HepG2 (cell line): Measurements from ENCODE around the gene C11orf58. TPM values are rescaled to one million over a fixed set of nuclear protein-coding genes. Genes with fewer than 3 reads are reported as not detected.

Source experiments
- ATAD3A ChIP-seq: sonication (generic); formaldehyde crosslinking; IDR thresholded peaks from 2 replicates; pipeline ENCODE4 v1.4.0; 2020; ENCODE audit warnings: missing genetic modification reagents
- CCAR2 ChIP-seq: fragments of 200-400 bp; formaldehyde crosslinking; optimal IDR thresholded peaks from 2 replicates; pipeline ENCODE3; 2018; ENCODE audit warnings: low read depth, mild to moderate bottlenecking, low read length, moderate library complexity
- HNF4G ChIP-seq, 2 experiments: sonication (generic) in 1 of 2; formaldehyde crosslinking in 1 of 2; IDR thresholded peaks; 2 replicates each; pipeline versions ENCODE4 v1.4.0 to v1.6.1; 2011 to 2020; ENCODE audit warnings: borderline replicate concordance in 2 of 2, low read depth in 2 of 2, mild to moderate bottlenecking in 2 of 2, low read length in 1 of 2, missing genetic modification reagents in 1 of 2, moderate library complexity in 1 of 2
- NFE2 ChIP-seq: sonication (generic); formaldehyde crosslinking; IDR thresholded peaks from 2 replicates; pipeline ENCODE4 v1.4.0; 2020; ENCODE audit warnings: missing genetic modification reagents
- PTBP1 ChIP-seq: fragments of 200-400 bp; formaldehyde crosslinking; IDR thresholded peaks from 2 replicates; pipeline ENCODE4 v1.6.1; 2018; ENCODE audit warnings: low read length, low read depth; ENCODE audit not compliant: poor library complexity, severe bottlenecking
- RNF2 ChIP-seq: fragments of 450-650 bp; conservative IDR thresholded peaks from 2 replicates; pipeline ENCODE4 v1.6.1; 2016; ENCODE audit warnings: low read depth
- ZBTB1 ChIP-seq: sonication (generic); formaldehyde crosslinking; IDR thresholded peaks from 2 replicates; pipeline ENCODE4 v1.4.0; 2020; ENCODE audit warnings: missing genetic modification reagents, borderline replicate concordance
- ZEB1 ChIP-seq: IDR thresholded peaks from 2 replicates; pipeline ENCODE4 v1.6.1; 2012; ENCODE audit warnings: mild to moderate bottlenecking, low read depth, inconsistent platforms; ENCODE audit not compliant: insufficient replicate concordance
- ZFY ChIP-seq: sonication (generic); formaldehyde crosslinking; IDR thresholded peaks from 2 replicates; pipeline ENCODE4 v1.4.0; 2020; ENCODE audit warnings: missing genetic modification reagents
- ZFYVE20 ChIP-seq: sonication (generic); formaldehyde crosslinking; IDR thresholded peaks from 2 replicates; pipeline ENCODE4 v1.8.0; 2023; ENCODE audit warnings: low read depth, mild to moderate bottlenecking, moderate library complexity, missing genetic modification reagents, borderline replicate concordance
- ZNF10 ChIP-seq: sonication (generic); formaldehyde crosslinking; IDR thresholded peaks from 2 replicates; pipeline ENCODE4 v1.4.0; 2020; ENCODE audit warnings: mild to moderate bottlenecking, low read depth, missing genetic modification reagents, borderline replicate concordance
- ZNF329 ChIP-seq: sonication (generic); formaldehyde crosslinking; IDR thresholded peaks from 2 replicates; pipeline ENCODE4 v1.9.0; 2021; ENCODE audit warnings: low read depth, mild to moderate bottlenecking, missing genetic modification reagents
- ZNF34 ChIP-seq: sonication (generic); formaldehyde crosslinking; IDR thresholded peaks from 2 replicates; pipeline ENCODE4 v1.4.0; 2020; ENCODE audit warnings: mild to moderate bottlenecking, missing genetic modification reagents, borderline replicate concordance
- ZNF501 ChIP-seq: sonication (generic); formaldehyde crosslinking; IDR thresholded peaks from 2 replicates; pipeline ENCODE4 v1.5.1; 2020; ENCODE audit warnings: mild to moderate bottlenecking, moderate library complexity, missing genetic modification reagents
- ZNF598 ChIP-seq: sonication (generic); formaldehyde crosslinking; IDR thresholded peaks from 2 replicates; pipeline ENCODE4 v1.5.1; 2020; ENCODE audit warnings: mild to moderate bottlenecking, missing genetic modification reagents, borderline replicate concordance
- ZNF788 ChIP-seq: sonication (generic); formaldehyde crosslinking; IDR thresholded peaks from 2 replicates; pipeline ENCODE4 v1.5.0; 2020; ENCODE audit warnings: mild to moderate bottlenecking, missing genetic modification reagents, borderline replicate concordance
- ZNF839 ChIP-seq: sonication (generic); formaldehyde crosslinking; IDR thresholded peaks from 2 replicates; pipeline ENCODE4 v1.4.0; 2020; ENCODE audit warnings: missing genetic modification reagents, mild to moderate bottlenecking, borderline replicate concordance
- polyA plus RNA-seq, 8 experiments: library from polyadenylated mRNA; depleted of rRNA in 3 of 8; stranded (reverse) in 7 of 8; unstranded in 1 of 8; fragments of >200 nt; fragmentation: Illumina TruSeq in 4 of 8; extraction: Trizol in 4 of 8; gene quantifications; 2 replicates each; pipeline versions ENCODE4 v1.2.1 to v1.2.3, GENCODE V29; 2011 to 2016; ENCODE audit warnings: low read depth in 4 of 8, missing spikeins in 1 of 8, mixed read lengths in 1 of 8; ENCODE audit not compliant: insufficient read depth in 1 of 8
- total RNA-seq, 5 experiments: library from RNA; depleted of rRNA; stranded (reverse); fragments of >200 nt; fragmentation: Illumina TruSeq; extraction: Trizol; gene quantifications; 2 replicates each; pipeline ENCODE4 v1.2.3, GENCODE V29; 2016; ENCODE audit warnings: low read depth in 1 of 5
- TF ChIP-seq, protein P1 (sequence below): sonication (generic); formaldehyde crosslinking; IDR thresholded peaks from 2 replicates; pipeline ENCODE4 v1.5.0; 2020; ENCODE audit warnings: mild to moderate bottlenecking, missing genetic modification reagents
- TF ChIP-seq, protein P2 (sequence below): sonication (generic); formaldehyde crosslinking; IDR thresholded peaks from 2 replicates; pipeline ENCODE4 v1.5.1; 2020; ENCODE audit warnings: mild to moderate bottlenecking, moderate library complexity, missing genetic modification reagents
- TF ChIP-seq, protein P3 (sequence below): sonication (generic); formaldehyde crosslinking; IDR thresholded peaks from 2 replicates; pipeline ENCODE4 v1.8.0; 2022; ENCODE audit warnings: mild to moderate bottlenecking, missing genetic modification reagents, moderate library complexity
- TF ChIP-seq, protein P4 (sequence below): sonication (generic); formaldehyde crosslinking; IDR thresholded peaks from 2 replicates; pipeline ENCODE4 v1.4.0; 2020; ENCODE audit warnings: missing genetic modification reagents, borderline replicate concordance

Gene C11orf58
- total and polyA plus RNA-seq, 2 of the 13 experiments (the other 11 are each of a cell fraction or from before 2014, with no cell fraction given): 83.8 to 167 TPM

DNA sequence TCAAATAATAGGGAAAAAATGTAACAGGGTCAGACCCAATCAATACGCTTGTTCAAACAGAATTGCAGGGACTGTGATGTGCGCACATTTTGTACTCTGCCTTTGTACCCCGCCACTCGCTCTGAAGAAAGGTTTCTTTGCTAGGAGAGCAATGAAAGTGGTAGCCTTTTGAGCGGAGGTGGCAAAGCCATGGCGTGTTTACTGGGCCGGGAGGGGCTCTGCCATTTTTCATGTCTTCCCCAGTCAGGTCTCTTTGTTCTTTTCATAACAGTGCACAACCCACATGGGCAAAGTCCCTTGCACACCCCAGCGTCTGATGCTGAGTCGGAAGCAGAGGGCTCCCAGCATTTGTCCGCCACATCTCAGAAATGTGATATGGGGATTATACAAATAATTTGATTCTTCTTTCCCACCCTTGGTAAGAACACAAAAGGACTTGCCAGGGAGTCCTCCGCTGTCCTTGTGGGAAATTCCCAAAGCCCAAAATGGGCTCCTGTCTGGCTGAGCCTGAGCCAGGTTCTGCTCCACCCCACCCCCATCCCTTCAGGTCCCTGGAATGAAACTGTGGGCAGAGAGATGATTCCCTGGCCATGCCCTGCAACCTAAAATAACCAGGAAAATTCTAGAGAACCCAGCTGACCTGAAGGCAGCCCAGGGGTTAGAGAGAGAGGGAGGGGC, 36.6 kb downstream of the C11orf58 start (continued):
- no peak for TF ChIP-seq RNF2
- TF ChIP-seq HNF4G (IDR thresholded peaks at IDR 0.05; ENCODE audit: borderline replicate concordance, low read depth, low read length): peak; percentile 59
- TF ChIP-seq HNF4G (CRISPR knock-in tag; IDR thresholded peaks at IDR 0.05; ENCODE audit: borderline replicate concordance, low read depth): no peak
- TF ChIP-seq, protein P1, sequence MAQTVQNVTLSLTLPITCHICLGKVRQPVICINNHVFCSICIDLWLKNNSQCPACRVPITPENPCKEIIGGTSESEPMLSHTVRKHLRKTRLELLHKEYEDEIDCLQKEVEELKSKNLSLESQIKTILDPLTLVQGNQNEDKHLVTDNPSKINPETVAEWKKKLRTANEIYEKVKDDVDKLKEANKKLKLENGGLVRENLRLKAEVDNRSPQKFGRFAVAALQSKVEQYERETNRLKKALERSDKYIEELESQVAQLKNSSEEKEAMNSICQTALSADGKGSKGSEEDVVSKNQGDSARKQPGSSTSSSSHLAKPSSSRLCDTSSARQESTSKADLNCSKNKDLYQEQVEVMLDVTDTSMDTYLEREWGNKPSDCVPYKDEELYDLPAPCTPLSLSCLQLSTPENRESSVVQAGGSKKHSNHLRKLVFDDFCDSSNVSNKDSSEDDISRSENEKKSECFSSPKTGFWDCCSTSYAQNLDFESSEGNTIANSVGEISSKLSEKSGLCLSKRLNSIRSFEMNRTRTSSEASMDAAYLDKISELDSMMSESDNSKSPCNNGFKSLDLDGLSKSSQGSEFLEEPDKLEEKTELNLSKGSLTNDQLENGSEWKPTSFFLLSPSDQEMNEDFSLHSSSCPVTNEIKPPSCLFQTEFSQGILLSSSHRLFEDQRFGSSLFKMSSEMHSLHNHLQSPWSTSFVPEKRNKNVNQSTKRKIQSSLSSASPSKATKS (CRISPR knock-in tag): no peak
- no peak for TF ChIP-seq ZNF501 (CRISPR knock-in tag)
- TF ChIP-seq, protein P2, sequence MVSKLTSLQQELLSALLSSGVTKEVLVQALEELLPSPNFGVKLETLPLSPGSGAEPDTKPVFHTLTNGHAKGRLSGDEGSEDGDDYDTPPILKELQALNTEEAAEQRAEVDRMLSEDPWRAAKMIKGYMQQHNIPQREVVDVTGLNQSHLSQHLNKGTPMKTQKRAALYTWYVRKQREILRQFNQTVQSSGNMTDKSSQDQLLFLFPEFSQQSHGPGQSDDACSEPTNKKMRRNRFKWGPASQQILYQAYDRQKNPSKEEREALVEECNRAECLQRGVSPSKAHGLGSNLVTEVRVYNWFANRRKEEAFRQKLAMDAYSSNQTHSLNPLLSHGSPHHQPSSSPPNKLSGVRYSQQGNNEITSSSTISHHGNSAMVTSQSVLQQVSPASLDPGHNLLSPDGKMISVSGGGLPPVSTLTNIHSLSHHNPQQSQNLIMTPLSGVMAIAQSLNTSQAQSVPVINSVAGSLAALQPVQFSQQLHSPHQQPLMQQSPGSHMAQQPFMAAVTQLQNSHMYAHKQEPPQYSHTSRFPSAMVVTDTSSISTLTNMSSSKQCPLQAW: no peak
- no peak for TF ChIP-seq PTBP1
- TF ChIP-seq ZNF10 (CRISPR knock-in tag): no peak
- TF ChIP-seq, protein P3, sequence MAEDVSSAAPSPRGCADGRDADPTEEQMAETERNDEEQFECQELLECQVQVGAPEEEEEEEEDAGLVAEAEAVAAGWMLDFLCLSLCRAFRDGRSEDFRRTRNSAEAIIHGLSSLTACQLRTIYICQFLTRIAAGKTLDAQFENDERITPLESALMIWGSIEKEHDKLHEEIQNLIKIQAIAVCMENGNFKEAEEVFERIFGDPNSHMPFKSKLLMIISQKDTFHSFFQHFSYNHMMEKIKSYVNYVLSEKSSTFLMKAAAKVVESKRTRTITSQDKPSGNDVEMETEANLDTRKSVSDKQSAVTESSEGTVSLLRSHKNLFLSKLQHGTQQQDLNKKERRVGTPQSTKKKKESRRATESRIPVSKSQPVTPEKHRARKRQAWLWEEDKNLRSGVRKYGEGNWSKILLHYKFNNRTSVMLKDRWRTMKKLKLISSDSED (CRISPR knock-in tag): no peak
- no peak for TF ChIP-seq ATAD3A
- no peak for TF ChIP-seq ZNF34 (CRISPR knock-in tag)
- TF ChIP-seq CCAR2: no peak
- TF ChIP-seq ZFY (CRISPR knock-in tag): no peak
- no peak for TF ChIP-seq NFE2
- TF ChIP-seq ZFYVE20 (CRISPR knock-in tag): no peak
- TF ChIP-seq ZNF839 (CRISPR knock-in tag): no peak
- TF ChIP-seq ZNF598 (CRISPR knock-in tag): no peak
- no peak for TF ChIP-seq ZNF788 (CRISPR knock-in tag)
- no peak for TF ChIP-seq ZNF329 (CRISPR knock-in tag)
- TF ChIP-seq, protein P4, sequence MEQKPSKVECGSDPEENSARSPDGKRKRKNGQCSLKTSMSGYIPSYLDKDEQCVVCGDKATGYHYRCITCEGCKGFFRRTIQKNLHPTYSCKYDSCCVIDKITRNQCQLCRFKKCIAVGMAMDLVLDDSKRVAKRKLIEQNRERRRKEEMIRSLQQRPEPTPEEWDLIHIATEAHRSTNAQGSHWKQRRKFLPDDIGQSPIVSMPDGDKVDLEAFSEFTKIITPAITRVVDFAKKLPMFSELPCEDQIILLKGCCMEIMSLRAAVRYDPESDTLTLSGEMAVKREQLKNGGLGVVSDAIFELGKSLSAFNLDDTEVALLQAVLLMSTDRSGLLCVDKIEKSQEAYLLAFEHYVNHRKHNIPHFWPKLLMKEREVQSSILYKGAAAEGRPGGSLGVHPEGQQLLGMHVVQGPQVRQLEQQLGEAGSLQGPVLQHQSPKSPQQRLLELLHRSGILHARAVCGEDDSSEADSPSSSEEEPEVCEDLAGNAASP (CRISPR knock-in tag): no peak
- TF ChIP-seq ZEB1: no peak
- TF ChIP-seq ZBTB1 (CRISPR knock-in tag): no peak
